ENCODE measurements around the gene RASGRF2. TPM values are rescaled to one million over a fixed set of nuclear protein-coding genes. Genes with fewer than 3 reads are reported as not detected.

Gene RASGRF2
- total RNA-seq, 1 experiment from 2014 or later = not detected

DNA sequence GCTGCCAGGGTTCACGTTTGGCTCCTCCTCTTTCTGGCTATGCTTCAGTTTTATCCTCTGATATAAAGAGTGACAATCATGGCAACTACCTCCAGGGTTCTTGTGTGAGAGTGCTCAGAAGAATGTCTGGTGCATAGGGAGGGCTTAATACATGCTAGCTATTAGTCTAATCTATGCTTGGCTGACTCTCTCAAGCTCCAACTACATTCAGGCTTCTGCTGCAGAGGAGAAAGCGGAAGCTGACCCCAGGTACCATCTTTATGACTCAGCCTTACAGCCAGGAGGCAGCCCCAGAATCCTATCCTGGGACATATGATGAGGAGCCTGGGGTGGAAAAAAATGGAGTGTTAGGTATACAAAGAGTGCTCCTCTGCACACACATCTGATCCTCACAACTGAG, 32.1 kb upstream of the RASGRF2 start:
- no peaks in the 10 kb centered on the region for H3K4me1 Mint-ChIP-seq (ENCODE audit: insufficient read depth, unreplicated experiment)
- intact Hi-C loops (cut with micrococcal nuclease) = no loop called here
- no peaks in the 10 kb centered on the region for H3K36me3 Mint-ChIP-seq (ENCODE audit: insufficient read depth, unreplicated experiment)
- no peak overlapping the region for H3K27ac Mint-ChIP-seq (ENCODE audit: low read depth, unreplicated experiment)
- TF ChIP-seq, protein P1, sequence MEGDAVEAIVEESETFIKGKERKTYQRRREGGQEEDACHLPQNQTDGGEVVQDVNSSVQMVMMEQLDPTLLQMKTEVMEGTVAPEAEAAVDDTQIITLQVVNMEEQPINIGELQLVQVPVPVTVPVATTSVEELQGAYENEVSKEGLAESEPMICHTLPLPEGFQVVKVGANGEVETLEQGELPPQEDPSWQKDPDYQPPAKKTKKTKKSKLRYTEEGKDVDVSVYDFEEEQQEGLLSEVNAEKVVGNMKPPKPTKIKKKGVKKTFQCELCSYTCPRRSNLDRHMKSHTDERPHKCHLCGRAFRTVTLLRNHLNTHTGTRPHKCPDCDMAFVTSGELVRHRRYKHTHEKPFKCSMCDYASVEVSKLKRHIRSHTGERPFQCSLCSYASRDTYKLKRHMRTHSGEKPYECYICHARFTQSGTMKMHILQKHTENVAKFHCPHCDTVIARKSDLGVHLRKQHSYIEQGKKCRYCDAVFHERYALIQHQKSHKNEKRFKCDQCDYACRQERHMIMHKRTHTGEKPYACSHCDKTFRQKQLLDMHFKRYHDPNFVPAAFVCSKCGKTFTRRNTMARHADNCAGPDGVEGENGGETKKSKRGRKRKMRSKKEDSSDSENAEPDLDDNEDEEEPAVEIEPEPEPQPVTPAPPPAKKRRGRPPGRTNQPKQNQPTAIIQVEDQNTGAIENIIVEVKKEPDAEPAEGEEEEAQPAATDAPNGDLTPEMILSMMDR (IDR thresholded peaks at IDR 0.05; ENCODE audit: unreplicated experiment) = no peak
- H3K9me3 Mint-ChIP-seq (ENCODE audit: unreplicated experiment) = no peaks in the 10 kb centered on the region
- no TSS peak for BruUV-seq (replicated peaks)
- CTCF ChIA-PET = no interaction called here
- no peak overlapping the region for H3K4me3 Mint-ChIP-seq (ENCODE audit: unreplicated experiment)
- no peaks in the 10 kb centered on the region for H3K27me3 Mint-ChIP-seq (ENCODE audit: insufficient read depth, unreplicated experiment)
- POLR2A ChIA-PET = no interaction called here
- DNase-seq (ENCODE audit: unreplicated experiment) = no peak

DNA sequence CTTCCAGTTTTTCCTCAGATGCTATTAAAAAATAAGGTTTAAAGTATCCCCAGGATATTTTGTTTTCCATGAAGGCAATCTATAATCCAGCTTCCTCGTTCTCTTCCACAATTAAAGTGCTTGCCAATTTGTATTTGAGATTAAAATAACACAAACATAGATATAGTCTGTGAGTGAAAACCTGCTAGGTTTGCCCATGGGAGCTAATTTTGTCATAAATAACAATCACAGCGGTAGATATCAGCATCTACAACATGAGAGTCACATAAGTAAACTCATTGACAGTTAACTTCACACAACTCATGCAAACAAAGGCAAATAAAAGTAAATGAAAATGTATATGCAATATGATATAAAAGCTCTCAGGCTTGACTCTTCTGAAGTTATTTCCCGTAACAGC, 29.2 kb upstream of the RASGRF2 start:
- Mint-ChIP-seq H3K4me1 (ENCODE audit: insufficient read depth, unreplicated experiment) (no peaks in the 10 kb centered on the region), H3K27me3 (ENCODE audit: insufficient read depth, unreplicated experiment) (no peaks in the 10 kb centered on the region), H3K9me3 (ENCODE audit: unreplicated experiment) (no peaks in the 10 kb centered on the region), H3K4me3 (ENCODE audit: unreplicated experiment) (no peak overlapping the region), H3K27ac (ENCODE audit: low read depth, unreplicated experiment) (no peak overlapping the region), H3K36me3 (ENCODE audit: insufficient read depth, unreplicated experiment) (no peaks in the 10 kb centered on the region)
- TF ChIP-seq, protein P1 (IDR thresholded peaks at IDR 0.05; ENCODE audit: unreplicated experiment) = no peak
- no peak for DNase-seq (ENCODE audit: unreplicated experiment)
- ChIA-PET CTCF (interaction anchor here (0.6 to 0.9 kb wide), 2 partner anchors 9 to 231 kb away, joined by 3 read pairs; no protein-coding TSS in a partner anchor), POLR2A (no interaction called here)
- intact Hi-C loops (cut with micrococcal nuclease) = no loop called here
- BruUV-seq (replicated peaks) = no TSS peak

DNA sequence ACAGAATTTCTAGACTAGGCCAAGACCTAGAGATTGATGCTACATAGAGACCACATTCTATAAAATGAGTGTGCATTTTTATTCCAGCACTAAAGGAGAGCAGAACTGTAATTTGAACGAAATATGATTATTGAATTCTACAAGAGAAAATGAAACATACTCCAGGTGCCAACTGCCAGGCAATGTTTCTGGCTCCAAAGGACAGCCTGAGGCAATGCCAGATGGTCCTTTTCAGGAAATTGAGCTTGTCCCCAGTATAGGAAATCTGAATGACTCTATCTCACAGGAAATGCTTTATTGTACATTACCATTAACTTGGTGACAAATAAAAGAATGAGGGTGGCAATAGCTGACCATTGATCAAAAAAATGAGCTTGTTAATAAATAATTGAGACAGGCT, 28.8 kb upstream of the RASGRF2 start:
- Mint-ChIP-seq H3K27me3 (ENCODE audit: insufficient read depth, unreplicated experiment) (no peaks in the 10 kb centered on the region), H3K36me3 (ENCODE audit: insufficient read depth, unreplicated experiment) (no peaks in the 10 kb centered on the region), H3K4me1 (ENCODE audit: insufficient read depth, unreplicated experiment) (no peaks in the 10 kb centered on the region), H3K9me3 (ENCODE audit: unreplicated experiment) (no peaks in the 10 kb centered on the region), H3K27ac (ENCODE audit: low read depth, unreplicated experiment) (no peak overlapping the region), H3K4me3 (ENCODE audit: unreplicated experiment) (no peak overlapping the region)
- POLR2A ChIA-PET = interaction anchor here (0.6 kb wide), 1 partner anchor 32 kb away, joined by 4 read pairs; no protein-coding TSS in a partner anchor
- intact Hi-C loops (cut with micrococcal nuclease) = no loop called here
- BruUV-seq (replicated peaks) = no TSS peak
- TF ChIP-seq, protein P1 (IDR thresholded peaks at IDR 0.05; ENCODE audit: unreplicated experiment) = no peak
- CTCF ChIA-PET = interaction anchor here (0.6 to 1.3 kb wide), 5 partner anchors 8 to 230 kb away, joined by 3 to 4 read pairs (median 3); no protein-coding TSS in a partner anchor
- no peak for DNase-seq (ENCODE audit: unreplicated experiment)

DNA sequence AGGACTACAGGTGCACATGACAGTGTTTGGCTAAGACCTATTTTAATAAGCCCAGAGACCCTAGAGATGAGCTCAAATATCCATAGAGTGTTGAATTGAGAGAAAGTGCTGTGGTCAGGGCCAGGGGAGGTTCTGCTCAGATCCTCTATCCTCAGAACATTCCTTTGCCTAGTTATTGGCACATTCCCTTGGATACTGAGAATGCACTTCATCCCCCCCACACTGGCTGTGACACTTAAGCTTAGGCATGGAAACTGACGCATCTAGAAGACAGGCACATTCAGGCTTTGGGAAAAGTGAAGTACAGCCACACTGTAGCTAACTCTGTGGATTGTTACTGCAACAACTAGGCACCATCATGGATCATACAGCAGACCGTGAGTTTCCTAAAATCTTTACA, 27.1 kb upstream of the RASGRF2 start:
- POLR2A ChIA-PET = no interaction called here
- Mint-ChIP-seq H3K27me3 (ENCODE audit: insufficient read depth, unreplicated experiment) (no peaks in the 10 kb centered on the region), H3K4me3 (ENCODE audit: unreplicated experiment) (no peak overlapping the region), H3K27ac (ENCODE audit: low read depth, unreplicated experiment) (no peak overlapping the region), H3K36me3 (ENCODE audit: insufficient read depth, unreplicated experiment) (no peaks in the 10 kb centered on the region), H3K9me3 (ENCODE audit: unreplicated experiment) (no peaks in the 10 kb centered on the region), H3K4me1 (ENCODE audit: insufficient read depth, unreplicated experiment) (no peaks in the 10 kb centered on the region)
- CTCF ChIA-PET = interaction anchor here (0.6 to 1.1 kb wide), 2 partner anchors 55 to 100 kb away, joined by 3 to 5 read pairs; no protein-coding TSS in a partner anchor
- intact Hi-C loops (cut with micrococcal nuclease) = no loop called here
- no TSS peak for BruUV-seq (replicated peaks)
- TF ChIP-seq, protein P1 (IDR thresholded peaks at IDR 0.05; ENCODE audit: unreplicated experiment) = no peak
- no peak for DNase-seq (ENCODE audit: unreplicated experiment)
